ENCODE measurements around the gene RNASE7. TPM values are rescaled to one million over a fixed set of nuclear protein-coding genes. Genes with fewer than 3 reads are reported as not detected.

The RNASE7 gene
- total RNA-seq, 1 donor from 2014 or later: 0.13 TPM

DNA sequence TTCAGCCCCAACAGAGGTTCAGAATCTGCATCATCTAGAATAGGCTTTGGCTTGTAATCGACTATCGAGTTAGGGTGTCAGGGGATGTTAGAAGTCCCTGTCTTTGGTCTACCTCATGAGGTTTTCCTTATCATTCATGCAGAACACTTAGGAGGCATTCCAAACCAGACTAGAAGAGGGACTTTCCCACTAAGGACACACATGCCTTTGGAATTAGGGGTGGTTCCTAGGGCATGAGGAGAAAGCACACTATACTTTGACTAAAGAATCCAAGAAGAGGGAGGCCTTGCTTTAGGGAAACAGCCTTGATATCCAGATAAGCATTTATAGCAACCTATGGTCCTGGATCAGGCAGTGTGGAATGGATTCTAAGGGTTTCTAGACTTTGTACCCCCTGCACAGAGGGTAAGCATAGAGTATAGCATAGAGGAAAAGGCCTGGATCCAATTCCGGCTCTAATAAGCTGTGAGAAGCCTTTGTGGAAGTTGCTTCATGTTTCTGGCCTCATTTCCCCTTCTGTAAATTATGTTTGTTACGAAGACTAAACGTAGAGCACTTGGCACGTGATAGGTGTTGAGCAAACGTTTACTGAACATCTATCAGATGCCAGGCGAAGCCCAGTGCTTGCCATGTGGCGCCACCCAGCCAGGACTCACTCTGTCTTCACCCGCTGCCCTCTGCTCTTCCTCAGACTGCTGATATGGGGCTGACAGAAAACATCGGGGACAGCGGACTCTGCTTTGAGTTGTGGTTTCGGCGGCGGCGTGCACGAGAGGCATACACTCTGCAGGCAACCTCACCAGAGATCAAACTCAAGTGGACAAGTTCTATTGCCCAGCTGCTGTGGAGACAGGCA lies 43.1 kb downstream of the RNASE7 start:
- peak; percentile 87 for DNase-seq (ENCODE audit: low spot score)

DNA sequence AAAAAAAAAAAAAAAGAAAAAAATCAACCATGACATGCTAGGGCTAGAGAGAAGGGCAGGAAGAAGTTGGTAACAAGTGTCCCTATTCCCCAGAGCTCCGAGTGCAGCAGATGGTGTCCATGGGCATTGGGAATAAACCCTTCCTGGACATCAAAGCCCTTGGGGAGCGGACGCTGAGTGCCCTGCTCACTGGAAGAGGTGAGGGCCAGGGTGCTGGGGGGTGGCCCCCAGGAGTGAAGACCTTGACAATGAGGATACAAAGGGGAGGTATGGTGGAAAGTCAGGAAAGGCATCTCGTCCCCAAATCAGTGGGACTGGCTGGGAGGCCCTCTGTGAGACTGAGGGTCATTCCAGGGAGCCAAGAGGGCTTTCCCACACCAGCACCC lies 44.7 kb downstream of the RNASE7 start:
- DNase-seq (ENCODE audit: low spot score): no peak
- no peak for ATAC-seq

More for the DNA sequence above, 43.1 kb downstream of the RNASE7 start:
- ATAC-seq: peak; percentile 75

DNA sequence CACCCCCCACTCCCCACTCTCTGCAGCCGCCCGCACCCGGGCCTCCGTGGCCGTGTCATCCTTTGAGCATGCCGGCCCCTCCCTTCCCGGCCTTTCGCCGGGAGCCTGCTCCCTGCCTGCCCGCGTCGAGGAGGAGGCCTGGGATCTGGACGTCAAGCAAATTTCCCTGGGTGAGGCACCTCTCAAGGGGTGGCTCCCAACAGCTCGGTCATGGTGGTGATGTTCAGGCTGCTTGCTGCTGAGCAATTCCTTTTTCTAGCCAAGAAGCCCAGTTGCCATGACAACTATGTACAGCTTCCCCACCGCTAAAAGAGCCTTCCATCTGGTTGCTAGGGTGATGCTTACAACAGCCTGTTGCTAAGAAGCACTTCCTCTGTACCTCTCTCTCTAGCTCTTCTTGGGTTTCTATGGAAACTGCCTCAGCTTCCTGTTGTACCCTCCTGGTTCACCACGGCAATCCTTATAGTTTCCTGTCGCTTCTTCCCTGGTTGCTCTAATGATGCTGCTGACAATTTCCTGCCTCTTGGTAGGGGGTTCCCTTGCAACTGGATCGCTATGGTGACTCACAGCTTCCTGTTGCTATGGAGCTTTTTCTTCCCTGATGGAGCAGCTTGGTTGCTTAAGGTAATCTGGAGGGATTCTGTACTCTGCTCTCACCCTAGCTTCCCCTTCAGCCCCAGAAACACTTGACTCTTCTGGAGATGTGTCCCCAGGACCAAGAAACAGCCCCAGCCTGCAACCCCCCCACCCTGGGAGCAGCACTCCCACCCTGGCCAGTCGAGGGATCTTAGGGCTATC lies 45.3 kb downstream of the RNASE7 start:
- no peak for DNase-seq (ENCODE audit: low spot score)
- ATAC-seq: no peak

DNA sequence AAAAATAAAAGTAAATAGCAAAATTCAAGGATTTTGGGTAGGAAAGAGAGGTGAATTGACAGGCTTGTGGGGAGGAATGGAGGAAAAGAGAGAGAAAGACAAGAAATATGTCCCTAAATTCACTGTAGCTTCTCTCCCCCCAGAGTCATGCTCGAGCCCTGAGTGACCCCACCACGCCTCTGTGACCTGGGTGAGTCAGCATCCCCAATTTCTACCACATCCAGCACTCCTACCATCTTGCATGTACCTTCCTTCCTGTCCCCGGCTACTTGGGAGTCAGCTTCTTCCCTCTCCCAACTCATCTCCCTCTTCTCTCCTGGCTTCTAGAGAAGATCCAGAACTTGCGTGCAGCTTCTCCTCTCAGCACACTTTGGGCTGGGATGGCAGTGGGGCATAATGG lies 46.5 kb downstream of the RNASE7 start:
- no peak for ATAC-seq

DNA sequence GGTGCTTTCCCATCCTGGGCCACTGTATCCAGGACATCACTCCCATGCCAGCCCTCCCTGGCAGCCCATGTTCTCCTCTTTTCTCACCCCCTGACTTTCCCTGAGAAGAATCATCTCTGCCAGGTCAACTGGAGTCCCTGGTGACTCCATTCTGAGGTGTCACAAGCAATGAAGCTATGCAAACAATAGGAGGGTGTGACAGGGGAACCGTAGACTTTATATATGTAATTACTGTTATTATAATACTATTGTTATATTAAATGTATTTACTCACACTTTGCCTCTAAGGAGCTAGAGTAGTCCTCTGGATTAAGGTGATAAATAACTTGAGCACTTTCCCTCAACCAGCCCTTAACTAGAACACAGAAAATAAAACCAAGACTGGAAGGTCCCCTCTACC lies 47.1 kb downstream of the RNASE7 start:
- DNase-seq (ENCODE audit: low spot score): no peak
- ATAC-seq: no peak

More for the DNA sequence above, 46.5 kb downstream of the RNASE7 start:
- no peak for DNase-seq (ENCODE audit: low spot score)

DNA sequence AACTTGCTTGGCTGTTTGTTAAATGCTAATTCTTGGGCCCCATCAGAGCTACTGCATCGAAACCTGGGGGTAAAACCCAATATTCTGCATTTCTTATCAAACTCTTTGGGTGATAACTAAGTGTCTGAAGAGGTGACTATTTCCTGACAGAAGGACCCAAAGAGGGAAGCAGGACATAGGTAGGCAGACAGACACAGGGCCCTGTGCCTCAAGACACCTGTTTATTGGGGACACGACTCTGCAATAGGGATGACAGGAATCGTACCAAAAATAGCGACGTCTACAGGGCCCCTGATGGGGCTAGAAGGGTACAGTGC lies 47.7 kb downstream of the RNASE7 start:
- DNase-seq (ENCODE audit: low spot score) (no peak), ATAC-seq (no peak)

DNA sequence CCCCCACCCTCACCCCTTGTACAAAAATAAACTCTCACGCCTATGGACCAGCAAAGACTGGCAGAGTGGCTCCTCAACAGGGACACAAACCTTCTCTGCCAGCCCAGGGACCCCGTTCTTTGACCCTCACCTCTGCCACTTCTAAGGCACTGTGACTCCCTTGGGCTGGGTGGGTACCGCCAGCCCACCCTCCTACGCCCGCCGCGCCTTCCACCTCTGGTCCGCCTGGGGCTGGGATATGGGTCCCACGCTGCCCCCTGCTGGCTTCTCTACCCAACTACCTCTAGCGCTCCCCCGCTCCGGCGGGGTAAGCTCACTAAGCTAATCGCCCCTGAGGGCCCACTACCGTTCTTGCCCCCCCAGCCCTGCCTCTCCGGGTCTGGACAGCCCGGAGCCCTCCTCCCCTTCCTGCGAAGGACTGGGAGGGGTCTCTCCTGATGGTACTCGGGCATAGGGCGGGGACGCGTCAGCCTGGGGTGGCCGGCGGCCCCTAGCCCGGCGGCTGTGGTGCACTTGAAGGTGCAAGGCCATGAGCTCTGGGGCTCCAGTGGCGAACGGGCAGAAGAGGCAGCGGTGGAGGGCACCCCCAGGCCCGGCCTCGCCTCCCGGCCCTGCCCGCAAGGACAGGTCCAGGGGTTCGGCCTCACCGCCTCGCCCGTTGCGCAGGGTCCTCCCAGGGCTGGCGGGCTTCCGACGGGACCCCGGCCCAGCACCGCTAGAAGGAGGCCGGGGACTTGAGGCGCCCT lies 48.2 kb downstream of the RNASE7 start:
- ATAC-seq (no peak), DNase-seq (ENCODE audit: low spot score) (peak; percentile 58)

DNA sequence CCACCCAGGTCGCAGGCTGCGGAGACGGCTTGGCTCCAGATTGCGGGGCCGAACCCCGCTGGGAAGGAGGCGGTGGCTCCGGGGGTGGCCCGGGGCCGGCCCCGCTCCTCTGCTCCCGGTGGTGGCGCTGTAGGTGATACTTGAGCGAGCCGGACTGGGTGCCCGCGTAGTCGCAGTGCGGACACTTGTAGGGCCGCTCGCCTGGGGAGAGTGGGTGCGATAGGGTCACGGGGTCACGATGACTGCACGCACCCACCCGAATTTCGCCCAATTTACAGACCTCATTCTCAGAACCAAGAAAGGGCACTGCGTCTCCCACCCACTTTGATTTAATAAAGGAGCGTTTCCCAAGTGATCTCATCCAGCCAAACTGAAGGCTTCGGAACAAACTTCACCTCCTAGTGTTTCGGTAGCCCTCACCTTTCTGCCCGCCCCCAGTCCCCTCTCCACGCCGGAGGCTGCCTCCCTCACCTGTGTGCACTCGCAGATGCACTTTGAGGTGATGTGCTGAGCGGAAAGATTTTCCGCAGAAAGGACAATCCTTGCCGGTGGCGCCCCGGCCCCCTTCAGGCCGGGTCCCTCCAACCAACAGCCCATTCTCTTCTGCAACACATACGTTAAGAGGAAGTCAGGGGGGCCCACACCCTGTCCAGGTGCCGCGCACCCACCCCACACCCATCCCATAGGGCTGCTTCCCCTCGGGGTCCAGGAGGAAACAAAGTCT lies 48.9 kb downstream of the RNASE7 start:
- no peak for ATAC-seq
- no peak for DNase-seq (ENCODE audit: low spot score)

DNA sequence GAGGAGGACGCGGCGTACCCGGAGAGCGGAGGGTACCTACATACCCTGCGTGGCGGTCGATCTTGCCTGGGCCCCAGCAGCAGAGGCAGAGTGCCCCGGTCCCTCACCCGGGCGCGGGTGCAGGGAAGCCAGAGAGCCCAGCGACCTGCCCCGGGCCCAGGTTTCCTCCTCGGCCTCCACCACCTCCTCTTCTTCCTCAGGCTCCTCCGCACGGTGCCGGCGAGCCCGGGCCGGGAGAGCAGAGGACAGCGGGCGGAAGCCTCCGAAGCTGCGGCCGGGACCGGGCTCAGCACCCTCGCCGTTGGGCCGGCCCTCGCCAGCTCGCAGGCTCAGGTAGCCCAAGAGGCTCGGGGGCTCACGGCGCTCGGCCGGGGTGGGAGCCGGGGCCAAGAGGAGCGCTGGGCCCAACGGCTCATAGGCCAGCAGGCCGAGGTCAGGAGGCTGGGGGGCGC lies 49.7 kb downstream of the RNASE7 start:
- peak; percentile 13 for ATAC-seq

DNA sequence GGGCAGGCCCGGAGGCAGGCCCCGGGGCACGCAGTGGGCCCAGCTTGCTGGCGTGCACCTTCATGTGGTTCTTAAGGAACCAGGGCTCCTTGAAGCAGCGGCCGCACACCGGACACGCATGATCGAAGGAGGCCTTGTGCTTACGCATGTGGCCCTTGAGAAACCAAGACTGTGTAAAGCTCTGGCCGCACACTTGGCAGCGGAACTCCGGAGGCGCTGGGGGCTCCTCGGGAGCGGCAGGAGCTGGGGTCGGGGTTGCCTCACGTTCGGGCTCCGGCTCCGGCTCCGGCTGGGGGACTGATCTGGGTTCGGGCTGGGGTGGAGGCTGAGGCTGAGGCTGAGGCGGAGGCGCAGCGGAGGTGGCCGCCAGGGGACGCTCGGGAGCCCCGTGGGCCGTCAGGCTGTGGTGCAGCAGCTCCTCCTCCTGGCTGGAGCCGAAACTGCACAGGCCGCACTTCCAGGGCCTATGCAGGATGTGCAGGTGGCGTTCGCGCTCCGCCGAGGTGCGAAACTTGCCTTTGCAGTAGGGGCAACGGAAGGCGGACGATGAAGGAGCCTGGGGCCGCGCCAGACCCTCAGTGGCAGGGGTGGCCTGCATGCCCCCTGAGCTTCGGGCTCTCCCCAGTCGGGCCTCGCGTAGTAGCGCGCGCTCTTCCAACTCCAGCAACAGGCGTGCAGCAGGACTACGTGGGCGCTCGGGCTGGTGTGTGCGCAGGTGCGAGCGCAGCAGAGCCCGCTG lies 50.3 kb downstream of the RNASE7 start:
- DNase-seq (ENCODE audit: low spot score): peak; percentile 87
- peak; percentile 95 for ATAC-seq

More for the DNA sequence above, 49.7 kb downstream of the RNASE7 start:
- no peak for DNase-seq (ENCODE audit: low spot score)

DNA sequence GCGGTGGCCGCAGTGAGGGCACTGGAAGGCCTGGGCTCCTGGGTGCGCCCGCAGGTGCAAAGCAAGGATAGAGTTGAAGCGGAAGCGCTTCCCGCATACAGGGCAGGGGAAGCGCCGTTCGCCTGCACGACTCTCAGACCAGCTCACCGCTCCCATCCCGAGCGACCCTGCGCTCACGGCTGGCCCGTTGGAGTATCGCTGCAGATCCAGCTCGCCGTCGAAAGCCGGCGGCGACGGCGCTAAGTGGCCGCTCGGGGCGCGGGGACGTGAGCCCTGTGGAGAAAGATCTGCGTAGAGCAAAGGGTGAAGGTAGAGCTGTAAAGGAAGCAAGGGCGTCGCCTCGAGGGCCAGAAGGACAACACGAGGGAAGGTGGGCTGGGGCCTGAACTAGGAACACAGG lies 50.9 kb downstream of the RNASE7 start:
- no peak for DNase-seq (ENCODE audit: low spot score)
- no peak for ATAC-seq

Other genes starting within 250 kb of the RNASE7 start
- 21.4 TPM for gene RNASE1, start 239.5 kb upstream of the RNASE7 start, total RNA-seq
- gene RNASE3, start 151.0 kb upstream of the RNASE7 start, total RNA-seq: not detected
- gene RNASE2, start 86.9 kb upstream of the RNASE7 start, total RNA-seq: 0.33 TPM
- gene METTL17, start 52.4 kb upstream of the RNASE7 start, total RNA-seq: 33.1 TPM
- gene SLC39A2, start 43.1 kb upstream of the RNASE7 start, total RNA-seq: not detected
- 165 TPM for gene NDRG2, start 17.3 kb upstream of the RNASE7 start, total RNA-seq
- 4.6 TPM for gene TPPP2, start 12.1 kb upstream of the RNASE7 start, total RNA-seq
- gene RNASE13, start 7.6 kb upstream of the RNASE7 start, total RNA-seq: 0.10 TPM
- not detected for gene RNASE8, start 15.5 kb downstream of the RNASE7 start, total RNA-seq
- gene ARHGEF40, start 27.9 kb downstream of the RNASE7 start, total RNA-seq: 41.9 TPM
- 8.0 TPM for gene ZNF219, start 56.3 kb downstream of the RNASE7 start, total RNA-seq
- 0.15 TPM for gene TMEM253, start 58.7 kb downstream of the RNASE7 start, total RNA-seq
- not detected for gene OR5AU1, start 113.7 kb downstream of the RNASE7 start, total RNA-seq
- 162 TPM for gene HNRNPC, start 227.1 kb downstream of the RNASE7 start, total RNA-seq
- gene RPGRIP1, start 237.7 kb downstream of the RNASE7 start, total RNA-seq: 0.23 TPM

Measured in left lobe of liver (tissue), 2 donors.